ENCODE results near the gene GINS1.
A peak's percentile ranks its signal among the peaks of the same experiment; 100 is the strongest.

Gene GINS1

DNA sequence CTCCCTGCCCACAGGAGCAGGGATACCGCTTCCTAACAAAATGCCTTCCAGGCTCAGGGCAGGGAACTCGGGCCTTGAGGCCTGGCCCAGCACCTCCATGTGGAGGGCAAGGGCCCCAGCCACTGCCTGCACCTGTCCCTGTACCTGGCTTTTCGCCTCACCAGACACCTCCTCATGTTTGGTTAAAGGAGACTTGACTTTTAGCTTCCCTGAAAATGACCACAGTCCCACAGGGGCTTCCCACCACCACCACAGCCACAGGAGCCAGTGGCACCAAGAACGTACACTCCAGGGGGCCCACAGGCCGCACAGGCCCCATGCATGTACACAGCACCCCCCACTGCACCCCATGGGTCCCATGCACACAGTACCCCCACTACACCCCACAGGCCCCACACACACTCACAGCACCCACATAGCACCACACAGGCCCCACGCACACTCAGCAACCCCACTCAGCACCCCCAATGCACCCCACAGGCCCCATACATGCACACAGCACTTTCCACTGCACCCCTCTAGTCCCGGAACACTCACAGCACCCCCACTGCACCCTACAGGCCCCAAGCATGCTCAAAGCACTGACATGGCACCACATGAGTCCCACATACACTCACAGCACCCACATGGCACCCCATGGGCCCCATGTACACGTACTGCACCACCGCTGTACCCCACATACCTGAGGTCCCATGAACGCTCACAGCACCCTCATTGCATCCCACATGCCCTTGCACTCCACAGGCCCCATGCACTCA is 86.5 kb downstream of the GINS1 start:
- no peak for DNase-seq (ENCODE audit: low read depth)
- TF ChIP-seq, protein P1, sequence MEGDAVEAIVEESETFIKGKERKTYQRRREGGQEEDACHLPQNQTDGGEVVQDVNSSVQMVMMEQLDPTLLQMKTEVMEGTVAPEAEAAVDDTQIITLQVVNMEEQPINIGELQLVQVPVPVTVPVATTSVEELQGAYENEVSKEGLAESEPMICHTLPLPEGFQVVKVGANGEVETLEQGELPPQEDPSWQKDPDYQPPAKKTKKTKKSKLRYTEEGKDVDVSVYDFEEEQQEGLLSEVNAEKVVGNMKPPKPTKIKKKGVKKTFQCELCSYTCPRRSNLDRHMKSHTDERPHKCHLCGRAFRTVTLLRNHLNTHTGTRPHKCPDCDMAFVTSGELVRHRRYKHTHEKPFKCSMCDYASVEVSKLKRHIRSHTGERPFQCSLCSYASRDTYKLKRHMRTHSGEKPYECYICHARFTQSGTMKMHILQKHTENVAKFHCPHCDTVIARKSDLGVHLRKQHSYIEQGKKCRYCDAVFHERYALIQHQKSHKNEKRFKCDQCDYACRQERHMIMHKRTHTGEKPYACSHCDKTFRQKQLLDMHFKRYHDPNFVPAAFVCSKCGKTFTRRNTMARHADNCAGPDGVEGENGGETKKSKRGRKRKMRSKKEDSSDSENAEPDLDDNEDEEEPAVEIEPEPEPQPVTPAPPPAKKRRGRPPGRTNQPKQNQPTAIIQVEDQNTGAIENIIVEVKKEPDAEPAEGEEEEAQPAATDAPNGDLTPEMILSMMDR (conservative IDR thresholded peaks at IDR 0.05; ENCODE audit: control insufficient read depth, insufficient read depth, low read depth, low read length): no peak
- no peak overlapping the region for H3K4me3 ChIP-seq (ENCODE audit: control insufficient read depth, low read depth, low read length)

DNA sequence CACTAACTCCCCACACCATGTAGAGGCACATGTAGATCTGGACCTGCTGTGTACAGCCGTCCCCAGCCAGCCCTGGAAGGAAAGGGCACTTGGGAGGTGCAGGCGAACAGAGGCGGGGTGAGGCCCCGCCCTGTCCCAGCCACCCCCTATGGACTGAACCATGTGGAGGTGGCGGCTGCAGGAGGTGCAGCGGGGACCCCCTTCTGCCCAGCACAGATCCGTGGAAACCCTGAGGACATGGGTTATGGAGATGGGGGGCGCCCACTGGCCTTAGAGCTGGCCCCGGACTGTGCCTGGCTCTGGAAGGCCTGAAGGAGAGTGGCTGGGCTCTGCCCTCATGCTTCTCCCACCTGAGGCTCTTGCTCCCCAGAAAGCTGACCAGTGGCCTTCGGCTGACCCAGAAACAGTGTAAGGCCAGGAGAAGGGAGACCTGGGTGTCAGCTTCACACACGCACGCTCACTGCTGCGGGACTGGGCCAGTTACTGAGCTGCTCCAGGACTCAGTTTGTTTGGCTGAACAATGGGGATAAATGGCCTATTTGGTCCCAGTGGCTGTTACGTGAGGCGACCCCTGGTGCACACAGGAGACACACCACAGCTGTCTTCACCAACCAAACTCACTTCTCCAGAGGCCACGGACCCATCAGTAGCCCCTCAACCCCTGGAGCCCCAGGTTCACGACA is 87.2 kb downstream of the GINS1 start:
- H3K4me3 ChIP-seq (ENCODE audit: control insufficient read depth, low read depth, low read length): no peak overlapping the region
- no peak for DNase-seq (ENCODE audit: low read depth)
- TF ChIP-seq, protein P1 (conservative IDR thresholded peaks at IDR 0.05; ENCODE audit: control insufficient read depth, insufficient read depth, low read depth, low read length): no peak

DNA sequence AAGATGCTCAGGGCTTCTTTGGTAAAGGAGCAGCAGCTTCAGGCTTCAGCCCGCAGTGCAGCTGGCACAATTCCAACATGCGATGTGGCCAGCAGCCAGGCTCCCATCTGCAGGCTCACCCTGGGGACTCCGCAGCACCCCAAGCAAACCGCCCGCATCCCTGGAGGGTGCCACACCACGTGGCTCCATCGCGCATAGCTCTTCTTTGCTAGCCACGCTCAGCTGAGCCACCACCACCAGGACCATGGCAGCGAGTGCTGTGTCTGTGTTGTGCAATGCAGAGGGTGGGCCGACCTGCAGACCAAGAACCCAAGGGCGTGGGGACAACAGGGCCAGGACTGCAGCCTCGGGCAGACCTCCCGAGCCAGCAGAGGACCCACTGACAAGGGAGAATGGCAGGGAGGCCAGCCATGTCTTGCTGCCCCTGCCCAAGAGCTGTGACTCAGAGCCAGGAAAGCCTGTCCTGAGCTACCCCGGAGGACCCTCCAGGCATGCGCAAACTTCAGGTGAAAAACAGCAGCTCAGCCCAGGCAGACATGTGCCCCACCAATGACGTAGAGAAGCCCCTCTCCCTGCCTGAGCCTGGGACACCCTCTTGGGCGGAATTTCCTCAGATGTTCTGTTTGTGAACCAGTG is 87.8 kb downstream of the GINS1 start:
- TF ChIP-seq, protein P1 (conservative IDR thresholded peaks at IDR 0.05; ENCODE audit: control insufficient read depth, insufficient read depth, low read depth, low read length): no peak
- no peak for DNase-seq (ENCODE audit: low read depth)
- no peak overlapping the region for H3K4me3 ChIP-seq (ENCODE audit: control insufficient read depth, low read depth, low read length)

DNA sequence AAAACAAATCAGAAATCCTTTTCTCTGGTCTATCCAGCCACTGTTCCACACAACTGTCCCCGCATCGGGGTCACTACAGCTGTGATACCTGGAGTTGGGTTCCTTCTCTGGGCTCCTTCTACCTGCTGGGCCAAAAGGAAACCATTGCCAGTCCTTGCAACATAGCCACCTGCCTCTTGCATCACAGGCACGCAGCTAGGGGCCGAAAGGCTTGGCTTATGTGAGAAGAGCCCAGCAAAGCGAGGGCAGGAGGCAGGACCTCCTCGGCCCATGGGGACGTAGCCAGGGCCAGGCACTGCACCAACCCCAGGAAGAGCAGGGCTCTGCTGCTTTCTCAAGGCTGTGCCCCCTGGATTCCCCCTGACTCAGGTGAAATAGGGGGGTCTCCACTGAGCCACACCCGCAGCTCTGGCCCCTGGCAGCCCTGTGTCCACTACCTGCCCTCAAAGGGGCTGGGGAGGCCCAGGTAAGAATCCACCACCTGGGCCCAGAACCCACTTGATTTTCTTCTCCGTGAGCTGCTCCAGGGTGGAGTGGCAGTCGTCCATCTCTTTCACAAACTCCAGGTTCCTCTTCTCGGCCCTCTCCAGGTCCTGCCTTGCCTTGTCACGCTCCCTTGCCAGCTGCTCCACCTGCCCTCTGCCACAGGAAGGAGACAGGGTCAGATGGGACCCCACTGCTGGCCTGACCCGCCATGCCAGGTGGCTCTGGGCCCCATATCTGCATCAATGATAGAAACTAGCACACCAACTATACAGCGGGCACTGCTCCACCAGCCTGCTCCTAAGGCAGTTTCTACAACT is 88.9 kb downstream of the GINS1 start:
- TF ChIP-seq, protein P1 (conservative IDR thresholded peaks at IDR 0.05; ENCODE audit: control insufficient read depth, insufficient read depth, low read depth, low read length): no peak
- H3K4me3 ChIP-seq (ENCODE audit: control insufficient read depth, low read depth, low read length): no peak overlapping the region
- DNase-seq (ENCODE audit: low read depth): no peak

DNA sequence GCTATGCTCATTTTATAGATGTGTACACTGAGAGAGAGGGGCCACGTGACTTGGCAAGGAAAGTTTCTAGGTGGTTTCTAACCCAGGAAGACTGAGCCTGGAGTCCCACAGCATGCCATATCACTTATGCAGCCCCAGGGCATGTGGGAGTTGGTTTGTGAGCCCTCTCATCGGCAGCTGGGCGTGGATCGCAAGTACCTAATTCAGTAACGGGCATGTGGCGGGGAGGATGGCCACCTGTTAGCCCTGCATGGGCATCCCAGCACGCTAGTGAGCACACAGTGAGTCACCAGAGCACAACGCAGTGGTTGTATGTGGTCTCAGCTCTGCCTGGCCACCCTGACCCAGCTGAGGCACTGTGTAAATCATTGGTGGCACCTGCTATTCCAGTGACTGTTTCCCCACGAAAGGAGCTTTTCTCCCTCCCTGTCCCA is 89.5 kb downstream of the GINS1 start:
- DNase-seq (ENCODE audit: low read depth): peak; percentile 16
- H3K4me3 ChIP-seq (ENCODE audit: control insufficient read depth, low read depth, low read length): no peak overlapping the region
- TF ChIP-seq, protein P1 (conservative IDR thresholded peaks at IDR 0.05; ENCODE audit: control insufficient read depth, insufficient read depth, low read depth, low read length): no peak

DNA sequence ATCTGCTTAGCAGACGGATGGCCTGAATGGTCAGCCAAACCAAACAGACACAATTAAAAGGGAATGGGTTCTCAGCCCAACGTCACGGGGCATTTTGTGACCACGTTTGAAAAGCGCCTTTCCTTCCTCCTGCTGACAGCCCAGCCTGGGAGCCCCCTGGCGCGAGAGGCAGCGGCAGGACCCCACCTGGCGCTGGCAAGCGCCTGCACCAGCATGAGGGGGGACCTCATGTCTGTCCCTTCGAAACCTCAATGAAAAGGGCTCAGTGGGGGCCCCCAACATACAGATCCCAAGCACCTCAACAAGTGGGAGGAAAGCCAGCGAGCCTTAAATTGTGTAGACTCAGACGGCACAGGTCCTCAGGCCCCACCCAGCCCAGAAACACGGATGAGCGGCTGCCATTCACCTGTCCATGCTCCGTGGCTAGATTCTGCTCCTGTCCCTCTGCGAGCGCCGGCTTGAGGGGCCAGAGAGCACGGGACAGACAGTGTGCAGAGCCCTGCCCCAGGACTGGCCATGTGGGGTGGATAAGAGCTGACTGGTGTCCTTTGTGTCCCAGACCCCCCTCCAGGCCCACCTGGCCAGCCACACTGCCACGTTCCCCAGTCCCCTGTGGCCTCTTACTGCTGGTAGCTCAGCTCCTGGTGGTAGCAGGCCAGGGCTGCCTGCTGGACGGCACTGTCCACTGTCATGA is 90.3 kb downstream of the GINS1 start:
- TF ChIP-seq, protein P1 (conservative IDR thresholded peaks at IDR 0.05; ENCODE audit: control insufficient read depth, insufficient read depth, low read depth, low read length): no peak
- no peak for DNase-seq (ENCODE audit: low read depth)
- H3K4me3 ChIP-seq (ENCODE audit: control insufficient read depth, low read depth, low read length): no peak overlapping the region

Data from fibroblast of mammary gland (primary cell).